ENCODE results near the gene SHISA6.

The SHISA6 gene

GRCh38 chr17:11467639-11468038 is 226.6 kb downstream of the SHISA6 start:
- no peak for DNase-seq

GRCh38 chr17:11485336-11486100 is 244.5 kb downstream of the SHISA6 start:
- no peak for DNase-seq

DNA sequence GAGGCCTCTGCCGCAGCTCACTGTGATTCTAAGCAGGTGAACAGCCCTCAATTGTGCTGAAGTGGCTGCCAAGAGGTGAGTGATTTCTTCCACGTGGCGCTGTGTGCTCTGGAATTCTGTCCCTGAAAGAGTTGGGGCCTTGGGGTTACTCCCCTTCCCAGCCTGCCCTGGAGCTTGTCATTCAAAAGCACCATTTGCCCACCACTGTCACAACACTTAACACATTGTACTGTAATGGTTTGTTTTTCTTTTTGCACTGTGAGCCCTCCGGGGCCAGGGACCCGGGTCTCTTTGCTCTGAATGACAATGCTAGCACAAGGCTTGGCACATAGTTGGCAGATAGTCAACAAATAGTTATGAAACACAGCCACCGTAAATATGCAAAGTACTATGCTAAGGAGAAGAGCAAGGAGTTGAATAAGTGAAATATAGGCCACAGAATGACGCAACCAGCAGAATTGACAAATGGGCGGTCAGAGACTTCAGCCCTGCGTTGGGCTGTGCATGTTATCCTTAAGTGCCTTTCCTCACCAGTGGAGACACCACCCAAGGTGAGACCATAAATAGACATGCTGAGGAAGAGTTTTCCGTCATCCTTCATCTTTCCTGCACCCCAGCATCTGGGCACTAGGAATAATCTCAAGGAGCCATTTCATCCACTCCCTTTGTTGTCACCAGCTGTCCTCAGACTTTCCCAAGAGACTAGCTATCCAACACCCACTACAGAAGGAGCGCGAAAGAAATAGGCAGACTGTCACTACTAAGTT is 245.3 kb downstream of the SHISA6 start:
- DNase-seq: no peak

GRCh38 chr17:11486868-11487310 is 245.9 kb downstream of the SHISA6 start:
- DNase-seq: no peak

GRCh38 chr17:11487469-11487868 is 246.5 kb downstream of the SHISA6 start:
- DNase-seq: no peak

GRCh38 chr17:11488407-11488806 is 247.4 kb downstream of the SHISA6 start:
- DNase-seq: no peak

GRCh38 chr17:11490171-11490755 is 249.2 kb downstream of the SHISA6 start:
- no peak for DNase-seq

DNA sequence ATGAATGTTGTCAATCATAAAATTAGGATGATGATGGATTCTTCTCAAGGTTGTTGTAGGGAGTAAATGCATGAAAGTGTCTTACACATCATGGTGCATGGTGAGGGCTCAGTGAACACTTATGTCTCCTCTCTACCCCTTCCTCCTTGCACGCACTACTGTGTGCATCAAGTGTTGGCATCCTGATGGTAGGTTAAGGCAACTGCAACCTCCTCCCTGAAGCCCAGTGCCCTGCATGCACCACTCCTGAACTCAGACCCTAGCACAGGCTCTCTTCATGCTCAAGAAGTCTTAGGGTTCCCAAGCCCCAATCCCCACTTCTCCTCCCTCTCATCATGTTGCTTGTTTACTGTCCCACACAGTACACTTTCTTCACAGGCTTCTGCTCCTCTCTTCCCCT is 251.5 kb downstream of the SHISA6 start:
- no peak for DNase-seq

DNA sequence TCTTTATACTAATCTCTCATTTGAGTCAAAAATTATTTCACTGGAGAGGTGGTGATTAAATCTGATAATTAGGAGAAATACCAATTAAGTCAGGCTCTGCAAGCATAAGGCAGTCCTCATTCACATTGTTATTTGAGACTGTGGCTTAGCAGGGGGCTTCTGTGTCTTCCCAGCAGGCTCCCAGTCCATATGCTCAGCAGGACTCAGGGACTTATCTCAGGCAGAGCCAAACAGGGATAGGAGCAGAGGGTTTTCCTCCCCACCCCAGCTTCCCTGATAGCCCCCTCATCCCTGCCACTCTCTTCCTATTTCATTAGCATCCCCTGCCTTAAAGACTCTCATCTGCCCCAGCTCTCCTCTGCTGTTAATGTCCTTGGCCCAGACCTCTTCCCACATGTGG is 252.9 kb downstream of the SHISA6 start:
- no peak for DNase-seq

DNA sequence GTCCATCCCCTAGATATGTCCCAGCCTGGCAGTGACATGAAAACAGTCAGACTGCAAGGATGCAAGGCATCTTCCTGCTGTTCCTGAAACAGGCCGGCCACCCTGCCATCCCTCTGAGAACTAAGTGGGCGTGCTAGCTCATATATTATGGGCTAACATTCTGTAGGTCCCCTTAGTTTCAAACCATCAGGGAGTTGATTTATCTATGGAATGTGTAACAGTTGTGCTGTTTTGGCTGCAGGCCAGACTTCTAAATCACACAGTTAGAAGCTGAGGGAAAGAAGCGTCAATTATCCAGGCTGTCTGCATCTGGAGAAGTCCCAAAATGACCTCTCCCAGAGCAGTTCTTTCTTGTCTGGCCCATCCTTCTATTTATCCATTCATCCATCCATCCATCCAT is 254.6 kb downstream of the SHISA6 start:
- no peak for DNase-seq

DNA sequence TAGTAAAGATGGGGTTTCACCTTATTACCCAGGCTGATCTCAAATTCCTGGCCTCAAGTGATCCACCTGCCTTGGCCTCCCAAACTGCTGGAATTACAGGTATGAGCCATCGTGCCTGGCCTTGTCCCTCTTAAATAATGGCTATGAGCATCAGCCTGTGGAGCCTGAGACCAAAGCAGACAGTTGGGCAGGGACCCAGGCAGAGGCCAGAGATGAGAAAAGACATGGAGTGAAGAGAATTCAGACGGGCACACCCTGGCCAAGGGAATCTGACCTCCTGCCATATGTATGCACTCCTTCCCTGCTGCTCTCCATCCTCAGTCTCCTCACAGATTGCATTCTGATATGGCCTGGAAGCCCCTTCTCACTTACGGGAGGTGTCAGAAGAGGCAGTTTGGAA is 258.9 kb downstream of the SHISA6 start:
- no peak for DNase-seq

DNA sequence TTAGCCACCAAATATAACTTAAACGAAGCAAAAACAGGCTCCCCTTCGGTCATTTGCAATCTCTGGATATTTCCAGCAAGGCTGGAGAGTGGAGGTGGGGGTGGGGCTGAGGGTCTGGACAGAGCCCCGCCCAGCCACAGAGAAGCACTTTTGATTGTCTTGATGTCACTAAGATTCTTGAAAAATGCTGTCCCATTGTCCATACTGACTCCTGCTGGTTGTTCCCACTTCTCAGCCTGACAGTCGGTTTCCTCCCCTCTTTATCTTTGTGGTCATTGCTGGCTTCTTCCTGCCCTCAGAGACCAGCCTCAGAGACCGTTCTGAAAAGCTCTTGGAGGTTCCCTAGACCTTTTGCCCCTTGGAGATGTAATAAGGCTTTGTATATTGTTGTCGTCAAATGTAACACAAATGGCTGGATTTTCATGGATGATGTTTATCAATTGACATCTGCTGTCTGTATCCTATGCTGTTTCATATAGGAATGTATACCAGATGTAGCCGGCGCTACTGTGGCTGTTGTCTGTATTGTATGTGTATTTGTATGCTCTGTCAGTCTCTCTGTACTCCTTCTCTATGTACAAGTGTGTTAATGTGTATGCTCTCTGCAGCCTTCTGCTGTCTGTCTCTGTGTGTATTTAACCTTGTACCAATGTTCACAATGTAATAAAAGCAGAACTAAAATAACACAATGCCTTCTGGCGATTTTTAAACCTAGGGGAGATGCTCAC is 262.5 kb downstream of the SHISA6 start:
- no peak for DNase-seq

GRCh38 chr17:11506635-11507034 is 265.6 kb downstream of the SHISA6 start:
- no peak for DNase-seq

- DNase-seq: no peak
Measured at GRCh38 chr17:11511696-11512095, 270.7 kb downstream of the SHISA6 start.

- DNase-seq: no peak
Measured at GRCh38 chr17:11514565-11514964, 273.6 kb downstream of the SHISA6 start.

- no peak for DNase-seq
Measured at GRCh38 chr17:11514981-11515680, 274.1 kb downstream of the SHISA6 start.

DNA sequence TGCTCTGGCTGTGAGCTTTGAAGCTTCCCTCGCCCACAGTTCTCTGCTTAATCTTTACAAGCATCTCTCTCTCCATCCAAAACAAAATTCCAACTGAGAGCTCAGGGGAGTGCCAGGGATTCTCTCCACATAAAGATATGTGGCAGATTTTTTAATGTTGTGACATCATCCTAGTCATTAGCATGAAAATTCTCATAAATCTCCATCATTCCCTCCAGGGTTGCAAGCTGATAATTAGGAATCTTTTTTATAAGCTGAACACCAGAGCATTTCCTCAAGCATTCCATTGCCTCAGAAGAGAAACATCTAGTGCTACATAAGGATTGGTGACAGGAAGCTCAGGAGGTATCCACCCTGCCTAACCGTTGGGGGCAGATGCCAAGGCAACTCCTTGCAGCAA is 274.9 kb downstream of the SHISA6 start:
- DNase-seq: no peak

DNA sequence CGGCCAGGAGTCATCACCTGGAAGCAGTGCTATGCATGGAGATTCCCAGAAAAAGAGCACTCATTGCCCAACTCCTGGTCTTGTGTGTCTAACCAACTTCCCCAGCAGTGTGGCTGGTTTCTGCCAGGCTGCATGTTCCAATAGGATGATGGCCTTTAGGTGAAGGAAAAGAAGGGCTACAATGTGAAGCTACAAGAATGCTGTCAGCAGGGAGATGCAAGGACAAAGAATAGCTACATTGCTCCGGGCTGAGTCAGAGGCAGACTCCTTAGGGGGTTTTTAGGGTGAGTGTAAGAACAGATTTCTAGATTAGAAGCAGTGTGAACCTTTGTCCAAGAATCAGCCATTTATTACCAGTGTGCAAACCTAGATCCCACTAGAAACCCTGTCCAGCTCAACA is 294.2 kb downstream of the SHISA6 start:
- DNase-seq: no peak

DNA sequence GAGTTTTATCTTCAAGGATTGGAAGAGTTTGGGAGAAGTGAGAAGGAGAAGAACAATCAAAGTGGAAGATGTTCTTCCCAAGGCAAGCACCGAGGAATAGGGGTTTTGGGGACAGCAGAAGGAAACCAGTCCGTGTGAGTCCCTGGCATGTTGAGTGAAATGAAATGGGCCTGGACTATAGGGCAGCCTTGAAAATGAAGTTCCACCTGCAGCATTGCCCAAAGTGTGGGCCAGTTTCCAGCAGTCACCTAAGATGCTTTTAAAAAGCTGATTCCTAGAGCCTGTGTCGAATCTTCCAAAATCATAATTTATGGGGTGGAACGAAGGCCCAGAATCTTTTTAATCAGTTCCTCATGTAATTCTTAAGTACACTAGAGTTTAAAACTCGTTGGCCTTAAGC is 297.4 kb downstream of the SHISA6 start:
- DNase-seq: no peak

- no peak for DNase-seq
Measured at GRCh38 chr17:11539637-11540036, 298.6 kb downstream of the SHISA6 start.

- DNase-seq: no peak
Measured at GRCh38 chr17:11545002-11545401, 304.0 kb downstream of the SHISA6 start.

GRCh38 chr17:11545696-11546095 is 304.7 kb downstream of the SHISA6 start:
- DNase-seq: no peak

DNA sequence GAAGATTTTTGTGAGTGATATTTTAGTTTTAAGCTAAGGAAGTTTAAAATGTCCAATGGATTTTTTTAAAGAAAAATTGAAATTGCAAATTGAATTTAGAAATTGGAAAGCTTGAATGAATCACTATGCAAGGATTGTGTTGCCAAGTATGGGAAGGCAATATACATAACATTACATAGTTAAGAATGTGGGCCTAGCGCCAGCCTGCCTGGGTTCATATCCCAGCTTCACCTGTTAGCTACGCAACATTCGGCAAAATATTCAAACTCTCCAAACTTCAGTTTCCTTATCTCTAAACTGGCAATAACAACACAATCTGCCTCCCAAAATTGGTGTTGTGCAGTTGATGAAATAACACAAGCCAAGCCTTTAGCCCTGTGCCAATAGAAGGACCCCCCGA is 306.8 kb downstream of the SHISA6 start:
- DNase-seq: no peak
